GM23338 (cell line): ENCODE data around the gene CHP2. TPM values are rescaled to one million over a fixed set of nuclear protein-coding genes. Genes with fewer than 3 reads are reported as not detected.

Experiments
- ATAC-seq: fragments of 200-7000 bp; cut with Tn5 transposase; 3 replicates; pipeline ENCODE4 v1.9.1; 2020
- DNase-seq: peaks from one replicate; pipeline ENCODE4 v3.0.0-alpha.2; 2015; ENCODE audit warnings: low spot score
- H2AFZ ChIP-seq: fragments of 200-600 bp; sonication (generic); 2 replicates; pipeline ENCODE4 v1.8.0; 2016; ENCODE audit warnings: antibody characterized with exemption, mild to moderate bottlenecking, moderate library complexity
- H3F3A ChIP-seq: fragments of 200-600 bp; sonication (generic); replicated peaks from 2 replicates; pipeline ENCODE4 v1.8.0; 2017; ENCODE audit warnings: antibody characterized with exemption, mixed run types, low read depth
- H3K27ac ChIP-seq: fragments of 200-600 bp; sonication (generic); 2 replicates; pipeline ENCODE4 v1.6.1; 2016; ENCODE audit warnings: low read depth
- H3K27me3 ChIP-seq: fragments of 200-600 bp; sonication (generic); 2 replicates; pipeline ENCODE4 v1.8.0; 2016; ENCODE audit warnings: mild to moderate bottlenecking, mixed run types, moderate library complexity; ENCODE audit not compliant: insufficient read depth
- H3K36me3 ChIP-seq: fragments of 200-600 bp; sonication (generic); 2 replicates; pipeline ENCODE4 v1.8.0; 2016; ENCODE audit warnings: mild to moderate bottlenecking; ENCODE audit not compliant: insufficient read depth
- H3K4me1 ChIP-seq: fragments of 200-600 bp; sonication (generic); 2 replicates; pipeline ENCODE4 v1.8.0; 2016; ENCODE audit warnings: mild to moderate bottlenecking, moderate library complexity; ENCODE audit not compliant: insufficient read depth
- H3K4me2 ChIP-seq: fragments of 200-600 bp; sonication (generic); 2 replicates; pipeline ENCODE4 v1.7.1; 2017; ENCODE audit warnings: mixed run types
- H3K4me3 ChIP-seq: fragments of 200-600 bp; sonication (generic); 2 replicates; pipeline ENCODE4 v1.6.1; 2016; ENCODE audit warnings: mixed run types
- H3K79me2 ChIP-seq: fragments of 200-600 bp; sonication (generic); replicated peaks from 2 replicates; pipeline ENCODE4 v1.8.0; 2017; ENCODE audit warnings: mild to moderate bottlenecking; ENCODE audit not compliant: insufficient read depth
- H3K9me2 ChIP-seq: fragments of 200-600 bp; sonication (generic); 2 replicates; pipeline ENCODE4 v1.8.0; 2017; ENCODE audit not compliant: insufficient read depth
- H4K20me1 ChIP-seq: fragments of 200-600 bp; sonication (generic); replicated peaks from 2 replicates; pipeline ENCODE4 v1.8.0; 2017; ENCODE audit warnings: mild to moderate bottlenecking; ENCODE audit not compliant: insufficient read depth
- H3K27ac Mint-ChIP-seq: 2 replicates; pipeline ENCODE4 v1.8.0; 2020; ENCODE audit warnings: inconsistent platforms, mild to moderate bottlenecking, moderate library complexity, mixed read lengths
- H3K27me3 Mint-ChIP-seq: 3 replicates; pipeline ENCODE4 v1.8.0; 2022; ENCODE audit warnings: low read depth, mild to moderate bottlenecking, moderate library complexity, mixed read lengths, inconsistent platforms; ENCODE audit not compliant: insufficient read depth, poor library complexity
- H3K36me3 Mint-ChIP-seq: 3 replicates; pipeline ENCODE4 v1.8.0; 2021; ENCODE audit warnings: low read depth, mild to moderate bottlenecking, inconsistent platforms, moderate library complexity, mixed read lengths
- H3K4me1 Mint-ChIP-seq: 3 replicates; pipeline ENCODE4 v1.8.0; 2020; ENCODE audit warnings: mild to moderate bottlenecking, inconsistent platforms, mixed read lengths
- H3K4me3 Mint-ChIP-seq: 3 replicates; pipeline ENCODE4 v1.8.0; 2021; ENCODE audit warnings: moderate library complexity, mild to moderate bottlenecking, inconsistent platforms, mixed read lengths
- H3K9me3 Mint-ChIP-seq: 3 replicates; pipeline ENCODE4 v1.8.0; 2020; ENCODE audit warnings: moderate library complexity, mild to moderate bottlenecking, inconsistent platforms, mixed read lengths
- CREB1 ChIP-seq: fragments of 250-450 bp; sonication (Bioruptor Pico); IDR thresholded peaks from 2 replicates; pipeline ENCODE4 v1.5.0; 2020; ENCODE audit warnings: low read depth, mild to moderate bottlenecking, moderate library complexity
- CTCF ChIP-seq, 2 experiments: fragments of 200-600 bp in 1 of 2; sonication (generic) in 1 of 2; conservative IDR thresholded peaks; 2 replicates each; pipeline versions ENCODE4 v1.5.1 to v1.6.1; 2016 to 2017; ENCODE audit warnings: antibody characterized with exemption in 2 of 2, low read depth in 2 of 2, mild to moderate bottlenecking in 2 of 2, moderate library complexity in 1 of 2
- ETS1 ChIP-seq: IDR thresholded peaks from 2 replicates; pipeline ENCODE4 v1.6.1; 2016; ENCODE audit warnings: antibody characterized with exemption
- EZH2 ChIP-seq: fragments of 200-600 bp; sonication (generic); IDR thresholded peaks from one replicate; pipeline ENCODE4 v1.8.0; 2017; ENCODE audit warnings: antibody characterized with exemption, mild to moderate bottlenecking, low read depth; ENCODE audit not compliant: unreplicated experiment
- JUNB ChIP-seq: IDR thresholded peaks from one replicate; pipeline ENCODE4 v1.6.1; 2016; ENCODE audit warnings: antibody characterized with exemption; ENCODE audit not compliant: unreplicated experiment
- NANOG ChIP-seq: IDR thresholded peaks from 2 replicates; pipeline ENCODE4 v1.6.1; 2016; ENCODE audit warnings: antibody characterized with exemption, borderline replicate concordance
- POLR2AphosphoS5 ChIP-seq: IDR thresholded peaks from 2 replicates; pipeline ENCODE4 v1.6.1; 2016; ENCODE audit warnings: antibody characterized with exemption, low read depth
- STAT1 ChIP-seq: IDR thresholded peaks from one replicate; pipeline ENCODE4 v1.6.1; 2016; ENCODE audit warnings: antibody characterized with exemption; ENCODE audit not compliant: unreplicated experiment
- ZNF114 ChIP-seq: fragments of 250-450 bp; sonication (Bioruptor Pico); IDR thresholded peaks from 2 replicates; pipeline ENCODE4 v1.5.0; 2020; ENCODE audit warnings: mild to moderate bottlenecking, moderate library complexity
- ZNF331 ChIP-seq: fragments of 250-450 bp; sonication (Bioruptor Pico); IDR thresholded peaks from 2 replicates; pipeline ENCODE4 v1.5.0; 2020; ENCODE audit warnings: low read depth, mild to moderate bottlenecking, moderate library complexity
- ZNF462 ChIP-seq: fragments of 250-450 bp; sonication (Bioruptor Pico); IDR thresholded peaks from 2 replicates; pipeline ENCODE4 v1.5.0; 2020; ENCODE audit warnings: mild to moderate bottlenecking, moderate library complexity
- polyA plus RNA-seq: library from polyadenylated mRNA; unstranded; fragments of >200 nt; fragmentation: Nextera tagmentation; extraction: Ambion mirVana; gene quantifications from 2 replicates; pipeline ENCODE4 v1.2.1, GENCODE V29; 2016
- total RNA-seq: library from RNA; depleted of rRNA; stranded (reverse); fragments of >200 nt; shearing (Covaris generic); gene quantifications from 2 replicates; pipeline ENCODE4 v1.2.3, GENCODE V29; 2014

CHP2 gene
- total and polyA plus RNA-seq, 2 experiments from 2014 or later: 2.3 to 3.7 TPM

GRCh38 chr16:23768581-23768980 lies 13.8 kb downstream of the CHP2 start (continued):
- no peak for TF ChIP-seq ZNF462 (CRISPR knock-in tag)
- TF ChIP-seq NANOG: no peak
- TF ChIP-seq JUNB: no peak
- TF ChIP-seq EZH2: no peak

- no peak overlapping the region for H3K4me3 Mint-ChIP-seq
- Histone ChIP-seq H3K4me2 (no peak overlapping the region), H3K27me3 (no peaks in the 10 kb centered on the region), H3K4me1 (no peaks in the 10 kb centered on the region), H3K9me2 (no peaks in the 10 kb centered on the region), H4K20me1 (no peaks in the 10 kb centered on the region), H3F3A (no peaks in the 10 kb centered on the region), H3K36me3 (no peaks in the 10 kb centered on the region), H3K4me3 (no peak overlapping the region), H3K79me2 (no peaks in the 10 kb centered on the region), H2AFZ (no peak overlapping the region), H3K27ac (no peak overlapping the region)
- H3K27ac Mint-ChIP-seq: no peak overlapping the region
- no peaks in the 10 kb centered on the region for H3K36me3 Mint-ChIP-seq
- no peaks in the 10 kb centered on the region for H3K27me3 Mint-ChIP-seq
- no peaks in the 10 kb centered on the region for H3K4me1 Mint-ChIP-seq
- no peaks in the 10 kb centered on the region for H3K9me3 Mint-ChIP-seq
- no peak for ATAC-seq
- no peak for DNase-seq
- TF ChIP-seq ETS1 (no peak), ZNF114 (CRISPR knock-in tag) (no peak), ZNF331 (CRISPR knock-in tag) (no peak), CTCF (conservative IDR thresholded peaks at IDR 0.05; ENCODE audit: low read depth in 2 of 2) (no peak), NANOG (no peak), STAT1 (no peak), POLR2AphosphoS5 (no peak), EZH2 (no peak), CREB1 (CRISPR knock-in tag) (no peak)
These were observed 16.2 kb downstream of the CHP2 start for GRCh38 chr16:23771027-23771426.
